Measurements from ENCODE around the gene SLC6A4. TPM values are rescaled to one million over a fixed set of nuclear protein-coding genes. Genes with fewer than 3 reads are reported as not detected.

Gene SLC6A4
- total RNA-seq, 1 donor from 2014 or later, result 9.4 TPM

- Mint-ChIP-seq H3K4me3 (no peak overlapping the region), H3K36me3 (peaks cover 37% of the 10 kb centered on the region), H3K27ac (no peak overlapping the region), H3K9me3 (no peaks in the 10 kb centered on the region), H3K27me3 (no peaks in the 10 kb centered on the region), H3K4me1 (ENCODE audit: unreplicated experiment) (no peaks in the 10 kb centered on the region)
- no peak for DNase-seq (ENCODE audit: extremely low spot score, unreplicated experiment)
- TF ChIP-seq CTCF (conservative IDR thresholded peaks at IDR 0.05), result no peak
Observed at GRCh38 chr17:30273373-30273772, 37.9 kb upstream of the SLC6A4 start.

GRCh38 chr17:30271102-30271501, 35.6 kb upstream of the SLC6A4 start:
- Mint-ChIP-seq H3K27me3 (no peaks in the 10 kb centered on the region), H3K9me3 (no peaks in the 10 kb centered on the region), H3K27ac (no peak overlapping the region), H3K4me3 (no peak overlapping the region), H3K4me1 (ENCODE audit: unreplicated experiment) (no peaks in the 10 kb centered on the region), H3K36me3 (peaks cover 45% of the 10 kb centered on the region)
- no peak for TF ChIP-seq CTCF (conservative IDR thresholded peaks at IDR 0.05)
- no peak for DNase-seq (ENCODE audit: extremely low spot score, unreplicated experiment)

GRCh38 chr17:30267625-30268024, 32.1 kb upstream of the SLC6A4 start:
- Mint-ChIP-seq H3K27ac (no peak overlapping the region), H3K27me3 (no peaks in the 10 kb centered on the region), H3K9me3 (no peaks in the 10 kb centered on the region), H3K4me3 (no peak overlapping the region), H3K4me1 (ENCODE audit: unreplicated experiment) (peaks cover 8% of the 10 kb centered on the region), H3K36me3 (peaks cover 28% of the 10 kb centered on the region)
- no peak for DNase-seq (ENCODE audit: extremely low spot score, unreplicated experiment)
- no peak for TF ChIP-seq CTCF (conservative IDR thresholded peaks at IDR 0.05)

GRCh38 chr17:30263552-30264333, 28.2 kb upstream of the SLC6A4 start:
- no peaks in the 10 kb centered on the region for H3K9me3 Mint-ChIP-seq
- H3K27ac Mint-ChIP-seq, result no peak overlapping the region
- H3K36me3 Mint-ChIP-seq, result peaks cover 23% of the 10 kb centered on the region
- peaks cover 8% of the 10 kb centered on the region for H3K4me1 Mint-ChIP-seq (ENCODE audit: unreplicated experiment)
- no peak for DNase-seq (ENCODE audit: extremely low spot score, unreplicated experiment)
- no peaks in the 10 kb centered on the region for H3K27me3 Mint-ChIP-seq
- no peak overlapping the region for H3K4me3 Mint-ChIP-seq
- no peak for TF ChIP-seq CTCF (conservative IDR thresholded peaks at IDR 0.05)

GRCh38 chr17:30256756-30257506, 21.4 kb upstream of the SLC6A4 start:
- no peaks in the 10 kb centered on the region for H3K9me3 Mint-ChIP-seq
- no peak for TF ChIP-seq CTCF (conservative IDR thresholded peaks at IDR 0.05)
- no peak for DNase-seq (ENCODE audit: extremely low spot score, unreplicated experiment)
- peaks cover 11% of the 10 kb centered on the region for H3K4me1 Mint-ChIP-seq (ENCODE audit: unreplicated experiment)
- no peaks in the 10 kb centered on the region for H3K27me3 Mint-ChIP-seq
- peaks cover 19% of the 10 kb centered on the region for H3K36me3 Mint-ChIP-seq
- no peak overlapping the region for H3K27ac Mint-ChIP-seq
- no peak overlapping the region for H3K4me3 Mint-ChIP-seq

Measured in type B pancreatic cell (in vitro differentiated cells).